ENCODE results near the gene ERG. TPM values are rescaled to one million over a fixed set of nuclear protein-coding genes. Genes with fewer than 3 reads are reported as not detected.

ERG gene
- total and polyA plus RNA-seq, 12 donors = 4.0 to 16.3 (median 11.2) TPM

DNA sequence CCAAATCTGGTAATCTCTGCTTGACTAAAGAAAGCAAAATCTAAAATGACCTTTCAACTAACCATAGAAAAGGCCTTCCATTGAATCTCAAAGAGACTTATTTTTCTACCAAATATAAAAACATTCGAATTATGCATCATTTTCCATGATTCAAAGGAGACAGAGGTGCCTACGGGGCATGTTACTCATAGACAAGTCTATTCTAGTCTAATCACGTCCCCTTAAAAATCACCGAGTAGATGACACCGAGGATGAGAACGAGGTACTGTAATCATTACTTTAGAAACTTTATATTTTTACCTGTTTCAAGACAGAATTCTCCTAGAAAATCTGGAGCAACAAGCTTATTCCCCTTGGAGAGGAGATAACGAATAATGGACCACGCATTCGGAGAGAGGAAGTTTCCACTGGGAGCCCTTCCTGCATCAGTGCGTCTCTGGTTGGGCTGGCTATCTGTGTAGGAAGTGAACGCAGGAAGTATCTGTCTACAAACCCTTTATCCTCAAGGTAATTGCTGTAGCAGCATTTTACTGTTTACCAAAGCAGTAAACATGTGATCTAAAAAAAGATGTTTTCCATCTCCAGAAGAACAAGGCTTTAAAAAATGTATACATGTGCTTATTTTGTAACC is 9.5 kb downstream of the ERG start:
- H3K27me3 ChIP-seq = peaks cover 4% of the 10 kb centered on the region
- intact Hi-C loops (cut with DNase I) = no loop called here
- 63 to 75% (median 66%) methylated on average over 11 of the region's 11 CpGs for WGBS, 4 donors
- peak overlapping the region in 1 of 5 donors; percentile 70 for H3K27ac ChIP-seq
- DNase-seq = peak in 1 of 7 donors; percentile 20
- no peak overlapping the region for H3K4me3 ChIP-seq
- H3K36me3 ChIP-seq (replicated peaks in 1 of 2) = no peaks in the 10 kb centered on the region
- H3K4me1 ChIP-seq (replicated peaks in 1 of 2) = no peaks in the 10 kb centered on the region
- TF ChIP-seq, protein P1, sequence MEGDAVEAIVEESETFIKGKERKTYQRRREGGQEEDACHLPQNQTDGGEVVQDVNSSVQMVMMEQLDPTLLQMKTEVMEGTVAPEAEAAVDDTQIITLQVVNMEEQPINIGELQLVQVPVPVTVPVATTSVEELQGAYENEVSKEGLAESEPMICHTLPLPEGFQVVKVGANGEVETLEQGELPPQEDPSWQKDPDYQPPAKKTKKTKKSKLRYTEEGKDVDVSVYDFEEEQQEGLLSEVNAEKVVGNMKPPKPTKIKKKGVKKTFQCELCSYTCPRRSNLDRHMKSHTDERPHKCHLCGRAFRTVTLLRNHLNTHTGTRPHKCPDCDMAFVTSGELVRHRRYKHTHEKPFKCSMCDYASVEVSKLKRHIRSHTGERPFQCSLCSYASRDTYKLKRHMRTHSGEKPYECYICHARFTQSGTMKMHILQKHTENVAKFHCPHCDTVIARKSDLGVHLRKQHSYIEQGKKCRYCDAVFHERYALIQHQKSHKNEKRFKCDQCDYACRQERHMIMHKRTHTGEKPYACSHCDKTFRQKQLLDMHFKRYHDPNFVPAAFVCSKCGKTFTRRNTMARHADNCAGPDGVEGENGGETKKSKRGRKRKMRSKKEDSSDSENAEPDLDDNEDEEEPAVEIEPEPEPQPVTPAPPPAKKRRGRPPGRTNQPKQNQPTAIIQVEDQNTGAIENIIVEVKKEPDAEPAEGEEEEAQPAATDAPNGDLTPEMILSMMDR (IDR thresholded peaks at IDR 0.05) = no peak
- no peak for TF ChIP-seq POLR2A (IDR thresholded peaks at IDR 0.05)
- no peaks in the 10 kb centered on the region for H3K9me3 ChIP-seq (replicated peaks in 1 of 3)

DNA sequence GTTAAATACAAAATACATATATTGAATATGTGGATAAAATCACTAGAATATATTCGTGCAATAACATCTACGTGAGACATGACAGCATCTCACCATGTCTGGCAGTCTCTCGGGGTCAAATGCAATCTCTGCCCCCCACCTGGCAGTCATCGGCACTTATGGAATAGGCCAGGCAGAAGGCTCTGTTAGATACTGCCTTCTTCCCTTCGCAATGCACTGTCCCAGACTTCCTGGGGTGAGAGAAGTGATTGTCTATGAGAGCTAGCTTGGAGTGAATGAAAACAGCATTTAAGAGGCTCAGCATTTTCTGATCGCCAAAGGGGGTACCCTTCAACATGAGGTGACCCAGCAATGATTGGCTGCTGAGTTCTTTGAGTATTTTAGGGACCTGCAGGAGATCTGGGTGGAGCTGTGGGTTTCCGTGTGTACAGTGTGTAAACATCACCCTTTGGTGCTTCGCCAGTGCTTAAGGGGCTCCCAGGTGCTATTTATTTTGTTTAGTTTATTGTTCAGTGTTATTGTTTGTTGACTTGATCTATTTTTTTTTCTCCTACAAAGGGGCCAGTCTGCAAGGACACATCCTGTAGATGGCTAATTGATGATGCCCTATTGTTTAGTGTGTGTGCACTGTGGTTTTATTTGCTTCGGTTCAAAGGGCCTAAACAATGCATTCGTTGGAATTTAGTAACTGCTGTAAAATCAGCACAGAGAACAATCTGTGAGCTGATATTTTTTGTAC is 10.2 kb downstream of the ERG start:
- 66 to 68% (median 66%) methylated on average over 10 of the region's 10 CpGs for WGBS, 4 donors

DNA sequence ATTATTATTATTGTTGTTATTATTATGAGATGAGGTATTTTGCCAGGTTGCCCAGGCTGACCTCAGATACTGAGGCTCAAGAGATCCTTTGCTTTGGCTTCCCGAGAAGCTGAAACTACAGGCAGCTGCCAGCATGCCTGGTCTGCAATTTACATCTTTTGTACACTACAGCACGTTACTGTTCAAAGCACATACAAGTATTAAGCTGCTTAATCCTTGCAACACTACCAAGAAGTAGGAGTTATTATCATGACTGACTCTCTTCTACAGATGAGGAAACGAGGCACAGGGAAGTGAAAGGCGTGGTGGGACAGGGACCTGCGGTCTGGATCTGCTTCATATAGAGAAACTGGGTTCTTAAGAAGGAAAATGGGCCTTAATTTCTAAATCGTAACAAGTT is 11.6 kb downstream of the ERG start:
- no peaks in the 10 kb centered on the region for H3K4me1 ChIP-seq (replicated peaks in 1 of 2)
- no peak for TF ChIP-seq POLR2A (IDR thresholded peaks at IDR 0.05)
- TF ChIP-seq, protein P1 (IDR thresholded peaks at IDR 0.05) = no peak
- 56 to 73% (median 58%) methylated on average over 6 of the region's 6 CpGs for WGBS, 4 donors
- intact Hi-C loops (cut with DNase I) = no loop called here
- no peaks in the 10 kb centered on the region for H3K36me3 ChIP-seq (replicated peaks in 1 of 2)
- peaks cover 4% of the 10 kb centered on the region for H3K27me3 ChIP-seq
- H3K27ac ChIP-seq = no peak overlapping the region
- H3K4me3 ChIP-seq = no peak overlapping the region
- H3K9me3 ChIP-seq (replicated peaks in 1 of 3) = no peaks in the 10 kb centered on the region
- DNase-seq = no peak

More for the DNA sequence above, 10.2 kb downstream of the ERG start:
- H3K27ac ChIP-seq = peak overlapping the region in 1 of 5 donors; percentile 70
- H3K9me3 ChIP-seq (replicated peaks in 1 of 3) = no peaks in the 10 kb centered on the region
- no peak for DNase-seq
- TF ChIP-seq, protein P1 (IDR thresholded peaks at IDR 0.05) = no peak
- no peak for TF ChIP-seq POLR2A (IDR thresholded peaks at IDR 0.05)
- intact Hi-C loops (cut with DNase I) = no loop called here
- peaks cover 4% of the 10 kb centered on the region for H3K27me3 ChIP-seq
- no peak overlapping the region for H3K4me3 ChIP-seq
- no peaks in the 10 kb centered on the region for H3K4me1 ChIP-seq (replicated peaks in 1 of 2)
- no peaks in the 10 kb centered on the region for H3K36me3 ChIP-seq (replicated peaks in 1 of 2)

DNA sequence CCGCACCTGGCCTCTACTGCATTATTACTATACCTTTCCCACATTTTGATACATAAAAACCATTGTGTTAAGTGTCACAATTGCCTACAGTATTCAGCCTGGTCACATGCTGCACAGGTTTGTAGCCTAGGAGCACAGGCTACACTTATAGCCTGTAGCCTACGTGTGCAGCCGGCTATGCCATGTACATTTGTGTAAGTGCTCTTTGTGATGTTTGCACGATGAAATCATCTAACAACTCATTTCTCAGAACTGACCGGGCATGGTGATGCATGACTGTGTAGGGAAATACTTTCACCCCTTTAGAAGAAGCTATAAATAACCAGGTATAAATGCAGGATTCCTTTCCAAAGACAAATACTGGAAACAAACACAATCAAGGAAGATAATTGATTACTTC is 12.1 kb downstream of the ERG start:
- intact Hi-C loops (cut with DNase I) = no loop called here
- no peaks in the 10 kb centered on the region for H3K36me3 ChIP-seq (replicated peaks in 1 of 2)
- 66 to 75% (median 68%) methylated on average over 5 of the region's 5 CpGs for WGBS, 4 donors

More for the DNA sequence above, 12.1 kb downstream of the ERG start:
- H3K4me3 ChIP-seq = no peak overlapping the region
- H3K27ac ChIP-seq = no peak overlapping the region
- no peaks in the 10 kb centered on the region for H3K9me3 ChIP-seq (replicated peaks in 1 of 3)
- DNase-seq = no peak
- no peaks in the 10 kb centered on the region for H3K27me3 ChIP-seq
- TF ChIP-seq POLR2A (IDR thresholded peaks at IDR 0.05) = no peak
- TF ChIP-seq, protein P1 (IDR thresholded peaks at IDR 0.05) = no peak
- H3K4me1 ChIP-seq (replicated peaks in 1 of 2) = no peaks in the 10 kb centered on the region

Measured in adrenal gland (tissue), 12 donors.